Neural cell (in vitro differentiated cells): ENCODE results near the gene ATXN7L3. TPM values are rescaled to one million over a fixed set of nuclear protein-coding genes. Genes with fewer than 3 reads are reported as not detected.

Experiments used
- H2AFZ ChIP-seq: fragments of 200-600, 300-800 bp; sonication (generic), shearing (Covaris generic); 2 replicates; pipeline ENCODE4 v1.6.0; 2014; ENCODE audit warnings: low read depth, mild to moderate bottlenecking, antibody characterized with exemption, low read length, moderate library complexity
- H3F3A ChIP-seq: fragments of 200-600 bp; shearing (Covaris generic); 2 replicates; pipeline ENCODE4 v1.6.1; 2016; ENCODE audit warnings: mild to moderate bottlenecking, moderate library complexity, mixed read lengths, antibody characterized with exemption, low read length; ENCODE audit not compliant: insufficient read depth, poor library complexity, severe bottlenecking
- H3K27ac ChIP-seq: fragments of 200-600, 300-800 bp; sonication (generic), shearing (Covaris generic); 2 replicates; pipeline ENCODE4 v1.5.1; 2014; ENCODE audit warnings: mild to moderate bottlenecking, low read length, moderate library complexity
- H3K27me3 ChIP-seq: fragments of 300-800, 200-600 bp; sonication (generic), shearing (Covaris generic); 2 replicates; pipeline ENCODE4 v1.6.0; 2014; ENCODE audit warnings: mild to moderate bottlenecking, low read depth, low read length, moderate library complexity; ENCODE audit not compliant: insufficient read depth
- H3K36me3 ChIP-seq: fragments of 300-800, 200-600 bp; sonication (generic), shearing (Covaris generic); 2 replicates; pipeline ENCODE4 v1.5.1; 2014; ENCODE audit warnings: mild to moderate bottlenecking, antibody characterized with exemption, low read length, moderate library complexity; ENCODE audit not compliant: insufficient read depth
- H3K4me2 ChIP-seq: fragments of 300-800, 200-600 bp; sonication (generic), shearing (Covaris generic); 2 replicates; pipeline ENCODE4 v1.6.0; 2014; ENCODE audit warnings: mild to moderate bottlenecking, low read length
- H3K4me3 ChIP-seq: fragments of 300-800, 200-600 bp; sonication (generic), shearing (Covaris generic); 2 replicates; pipeline ENCODE4 v1.5.1; 2014; ENCODE audit warnings: mild to moderate bottlenecking, low read length, moderate library complexity
- H3K79me2 ChIP-seq: fragments of 200-600 bp; shearing (Covaris generic); replicated peaks from 2 replicates; pipeline ENCODE4 v1.6.0; 2014; ENCODE audit warnings: mild to moderate bottlenecking, low read length, moderate library complexity; ENCODE audit not compliant: insufficient read depth
- H3K9ac ChIP-seq: fragments of 300-800, 200-600 bp; sonication (generic), shearing (Covaris generic); 2 replicates; pipeline ENCODE4 v1.6.1; 2016; ENCODE audit warnings: mild to moderate bottlenecking, low read length, mixed read lengths
- H3K9me2 ChIP-seq: fragments of 200-600 bp; shearing (Covaris generic); 2 replicates; pipeline ENCODE4 v1.6.1; 2016; ENCODE audit warnings: mild to moderate bottlenecking, low read length, mixed read lengths; ENCODE audit not compliant: insufficient read depth
- H3K9me3 ChIP-seq: fragments of 200-600, 300-800 bp; sonication (generic), shearing (Covaris generic); 2 replicates; pipeline ENCODE4 v1.6.1; 2016; ENCODE audit warnings: mild to moderate bottlenecking, mixed run types, low read length, moderate library complexity, mixed read lengths
- H4K20me1 ChIP-seq: fragments of 200-600 bp; shearing (Covaris generic); 2 replicates; pipeline ENCODE4 v1.6.1; 2016; ENCODE audit warnings: mild to moderate bottlenecking, mixed run types; ENCODE audit not compliant: insufficient read depth
- EP300 ChIP-seq: fragments of 450-650 bp; conservative IDR thresholded peaks from 2 replicates; pipeline ENCODE4 v1.6.1; 2014; ENCODE audit warnings: antibody characterized with exemption, mild to moderate bottlenecking, moderate library complexity; ENCODE audit not compliant: poor library complexity, severe bottlenecking
- EZH2 ChIP-seq: fragments of 200-600, 300-800 bp; shearing (Covaris generic), sonication (generic); IDR thresholded peaks from 2 replicates; pipeline ENCODE4 v1.6.1; 2014; ENCODE audit warnings: antibody characterized with exemption, low read length, borderline replicate concordance, mild to moderate bottlenecking; ENCODE audit not compliant: insufficient read depth, poor library complexity, severe bottlenecking
- MXI1 ChIP-seq: fragments of 450-650 bp; conservative IDR thresholded peaks from 2 replicates; pipeline ENCODE4 v1.6.1; 2014; ENCODE audit warnings: antibody characterized with exemption, mild to moderate bottlenecking; ENCODE audit not compliant: poor library complexity, severe bottlenecking
- POLR2AphosphoS5 ChIP-seq: IDR thresholded peaks from 2 replicates; pipeline ENCODE4 v1.6.1; 2012
- RAD21 ChIP-seq: fragments of 450-650 bp; conservative IDR thresholded peaks from 2 replicates; pipeline ENCODE4 v1.6.1; 2014; ENCODE audit warnings: antibody characterized with exemption, mild to moderate bottlenecking, moderate library complexity
- SMC3 ChIP-seq: fragments of 450-650 bp; conservative IDR thresholded peaks from 2 replicates; pipeline ENCODE4 v1.6.1; 2014; ENCODE audit warnings: antibody characterized with exemption, mild to moderate bottlenecking, moderate library complexity; ENCODE audit not compliant: poor library complexity
- TAF1 ChIP-seq: IDR thresholded peaks from 2 replicates; pipeline ENCODE4 v1.6.1; 2012; ENCODE audit warnings: low read depth
- polyA plus RNA-seq: library from polyadenylated mRNA; depleted of rRNA; stranded (reverse); fragments of >200 nt; gene quantifications from 2 replicates; pipeline ENCODE4 v1.2.3, GENCODE V29; 2014
- TF ChIP-seq, protein P1 (sequence below): IDR thresholded peaks from 2 replicates; pipeline ENCODE4 v1.6.1; 2012; ENCODE audit warnings: borderline replicate concordance
- TF ChIP-seq, protein P2 (sequence below): fragments of 450-650 bp; IDR thresholded peaks from 2 replicates; pipeline ENCODE4 v1.5.1; 2014; ENCODE audit warnings: antibody characterized with exemption, mild to moderate bottlenecking, moderate library complexity; ENCODE audit not compliant: poor library complexity, severe bottlenecking

ATXN7L3 gene
- polyA plus RNA-seq, 1 donor from 2014 or later, result 97.2 TPM

GRCh38 chr17:44167181-44167861, 32.4 kb downstream of the ATXN7L3 start:
- Histone ChIP-seq H4K20me1 (no peaks in the 10 kb centered on the region), H3K36me3 (no peaks in the 10 kb centered on the region), H3K79me2 (no peaks in the 10 kb centered on the region), H3K9me2 (no peaks in the 10 kb centered on the region), H3K27me3 (no peaks in the 10 kb centered on the region), H3K27ac (no peak overlapping the region), H3F3A (no peaks in the 10 kb centered on the region), H3K4me2 (no peak overlapping the region), H3K4me3 (no peak overlapping the region), H2AFZ (no peak overlapping the region), H3K9me3 (no peaks in the 10 kb centered on the region), H3K9ac (no peak overlapping the region)
- TF ChIP-seq, protein P1, sequence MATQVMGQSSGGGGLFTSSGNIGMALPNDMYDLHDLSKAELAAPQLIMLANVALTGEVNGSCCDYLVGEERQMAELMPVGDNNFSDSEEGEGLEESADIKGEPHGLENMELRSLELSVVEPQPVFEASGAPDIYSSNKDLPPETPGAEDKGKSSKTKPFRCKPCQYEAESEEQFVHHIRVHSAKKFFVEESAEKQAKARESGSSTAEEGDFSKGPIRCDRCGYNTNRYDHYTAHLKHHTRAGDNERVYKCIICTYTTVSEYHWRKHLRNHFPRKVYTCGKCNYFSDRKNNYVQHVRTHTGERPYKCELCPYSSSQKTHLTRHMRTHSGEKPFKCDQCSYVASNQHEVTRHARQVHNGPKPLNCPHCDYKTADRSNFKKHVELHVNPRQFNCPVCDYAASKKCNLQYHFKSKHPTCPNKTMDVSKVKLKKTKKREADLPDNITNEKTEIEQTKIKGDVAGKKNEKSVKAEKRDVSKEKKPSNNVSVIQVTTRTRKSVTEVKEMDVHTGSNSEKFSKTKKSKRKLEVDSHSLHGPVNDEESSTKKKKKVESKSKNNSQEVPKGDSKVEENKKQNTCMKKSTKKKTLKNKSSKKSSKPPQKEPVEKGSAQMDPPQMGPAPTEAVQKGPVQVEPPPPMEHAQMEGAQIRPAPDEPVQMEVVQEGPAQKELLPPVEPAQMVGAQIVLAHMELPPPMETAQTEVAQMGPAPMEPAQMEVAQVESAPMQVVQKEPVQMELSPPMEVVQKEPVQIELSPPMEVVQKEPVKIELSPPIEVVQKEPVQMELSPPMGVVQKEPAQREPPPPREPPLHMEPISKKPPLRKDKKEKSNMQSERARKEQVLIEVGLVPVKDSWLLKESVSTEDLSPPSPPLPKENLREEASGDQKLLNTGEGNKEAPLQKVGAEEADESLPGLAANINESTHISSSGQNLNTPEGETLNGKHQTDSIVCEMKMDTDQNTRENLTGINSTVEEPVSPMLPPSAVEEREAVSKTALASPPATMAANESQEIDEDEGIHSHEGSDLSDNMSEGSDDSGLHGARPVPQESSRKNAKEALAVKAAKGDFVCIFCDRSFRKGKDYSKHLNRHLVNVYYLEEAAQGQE, result no peak
- TF ChIP-seq EZH2 (no peak), POLR2AphosphoS5 (no peak), SMC3 (no peak), EP300 (no peak), TAF1 (no peak), MXI1 (no peak), RAD21 (no peak)
- TF ChIP-seq, protein P2, sequence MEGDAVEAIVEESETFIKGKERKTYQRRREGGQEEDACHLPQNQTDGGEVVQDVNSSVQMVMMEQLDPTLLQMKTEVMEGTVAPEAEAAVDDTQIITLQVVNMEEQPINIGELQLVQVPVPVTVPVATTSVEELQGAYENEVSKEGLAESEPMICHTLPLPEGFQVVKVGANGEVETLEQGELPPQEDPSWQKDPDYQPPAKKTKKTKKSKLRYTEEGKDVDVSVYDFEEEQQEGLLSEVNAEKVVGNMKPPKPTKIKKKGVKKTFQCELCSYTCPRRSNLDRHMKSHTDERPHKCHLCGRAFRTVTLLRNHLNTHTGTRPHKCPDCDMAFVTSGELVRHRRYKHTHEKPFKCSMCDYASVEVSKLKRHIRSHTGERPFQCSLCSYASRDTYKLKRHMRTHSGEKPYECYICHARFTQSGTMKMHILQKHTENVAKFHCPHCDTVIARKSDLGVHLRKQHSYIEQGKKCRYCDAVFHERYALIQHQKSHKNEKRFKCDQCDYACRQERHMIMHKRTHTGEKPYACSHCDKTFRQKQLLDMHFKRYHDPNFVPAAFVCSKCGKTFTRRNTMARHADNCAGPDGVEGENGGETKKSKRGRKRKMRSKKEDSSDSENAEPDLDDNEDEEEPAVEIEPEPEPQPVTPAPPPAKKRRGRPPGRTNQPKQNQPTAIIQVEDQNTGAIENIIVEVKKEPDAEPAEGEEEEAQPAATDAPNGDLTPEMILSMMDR, result no peak

DNA sequence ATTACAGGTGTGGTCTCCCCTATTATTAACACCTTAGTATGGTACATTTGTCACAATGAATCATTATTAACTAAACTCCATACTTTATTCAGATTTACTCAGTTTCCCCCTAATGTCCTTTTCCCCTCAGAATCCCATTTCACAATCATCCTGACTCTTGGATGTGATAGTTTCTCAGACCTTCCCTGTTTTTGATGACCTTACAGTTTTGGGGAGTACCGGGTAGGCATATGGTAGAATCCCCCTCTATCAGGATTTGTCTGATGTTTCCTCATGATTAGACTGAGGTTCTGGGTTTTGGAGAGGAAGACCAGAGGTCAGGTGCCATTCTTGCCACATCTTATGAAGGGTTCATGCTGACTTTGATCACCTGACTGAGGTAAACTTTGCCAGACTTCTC, 35.2 kb downstream of the ATXN7L3 start:
- Histone ChIP-seq H3K27me3 (no peaks in the 10 kb centered on the region), H3K9me2 (no peaks in the 10 kb centered on the region), H3F3A (no peaks in the 10 kb centered on the region), H3K9ac (no peak overlapping the region), H3K9me3 (no peaks in the 10 kb centered on the region), H3K27ac (no peak overlapping the region), H3K36me3 (no peaks in the 10 kb centered on the region), H3K79me2 (no peaks in the 10 kb centered on the region), H3K4me2 (no peak overlapping the region), H2AFZ (no peak overlapping the region), H3K4me3 (no peak overlapping the region), H4K20me1 (no peaks in the 10 kb centered on the region)
- TF ChIP-seq EP300, result no peak
- TF ChIP-seq POLR2AphosphoS5, result no peak
- TF ChIP-seq, protein P1, result no peak
- no peak for TF ChIP-seq SMC3
- TF ChIP-seq EZH2, result no peak
- TF ChIP-seq RAD21, result no peak
- TF ChIP-seq, protein P2, result no peak
- TF ChIP-seq TAF1, result no peak
- TF ChIP-seq MXI1, result no peak
